ENCODE measurements around the gene FAM135A.

Gene FAM135A

GRCh38 chr6:70503813-70504465 is 90.6 kb downstream of the FAM135A start:
- no peak for DNase-seq (ENCODE audit: low spot score)
- TF ChIP-seq, protein P1, sequence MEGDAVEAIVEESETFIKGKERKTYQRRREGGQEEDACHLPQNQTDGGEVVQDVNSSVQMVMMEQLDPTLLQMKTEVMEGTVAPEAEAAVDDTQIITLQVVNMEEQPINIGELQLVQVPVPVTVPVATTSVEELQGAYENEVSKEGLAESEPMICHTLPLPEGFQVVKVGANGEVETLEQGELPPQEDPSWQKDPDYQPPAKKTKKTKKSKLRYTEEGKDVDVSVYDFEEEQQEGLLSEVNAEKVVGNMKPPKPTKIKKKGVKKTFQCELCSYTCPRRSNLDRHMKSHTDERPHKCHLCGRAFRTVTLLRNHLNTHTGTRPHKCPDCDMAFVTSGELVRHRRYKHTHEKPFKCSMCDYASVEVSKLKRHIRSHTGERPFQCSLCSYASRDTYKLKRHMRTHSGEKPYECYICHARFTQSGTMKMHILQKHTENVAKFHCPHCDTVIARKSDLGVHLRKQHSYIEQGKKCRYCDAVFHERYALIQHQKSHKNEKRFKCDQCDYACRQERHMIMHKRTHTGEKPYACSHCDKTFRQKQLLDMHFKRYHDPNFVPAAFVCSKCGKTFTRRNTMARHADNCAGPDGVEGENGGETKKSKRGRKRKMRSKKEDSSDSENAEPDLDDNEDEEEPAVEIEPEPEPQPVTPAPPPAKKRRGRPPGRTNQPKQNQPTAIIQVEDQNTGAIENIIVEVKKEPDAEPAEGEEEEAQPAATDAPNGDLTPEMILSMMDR (IDR thresholded peaks at IDR 0.05; ENCODE audit: extremely low read depth, missing control alignments), result no peak

GRCh38 chr6:70506321-70506720 is 93.0 kb downstream of the FAM135A start:
- TF ChIP-seq, protein P1 (IDR thresholded peaks at IDR 0.05; ENCODE audit: extremely low read depth, missing control alignments), result no peak
- no peak for DNase-seq (ENCODE audit: low spot score)

DNA sequence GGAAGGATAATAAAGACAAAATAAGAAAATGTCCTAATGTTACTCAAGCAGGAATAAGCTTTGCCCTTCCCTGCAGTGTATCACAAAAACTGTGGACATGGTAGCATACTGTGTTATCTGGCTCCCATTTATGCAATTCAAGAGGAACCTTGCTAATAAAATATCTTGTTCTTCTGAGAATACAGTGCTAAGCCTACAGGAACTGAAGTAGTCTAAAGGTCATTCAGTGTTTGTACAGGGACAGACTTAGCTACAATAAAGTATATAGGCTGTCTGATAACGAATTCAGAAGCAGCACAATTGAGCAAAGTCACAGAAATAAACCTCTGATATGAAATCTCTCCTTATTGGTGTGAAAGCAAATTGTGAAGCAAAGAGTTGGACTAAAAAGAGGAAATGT is 93.9 kb downstream of the FAM135A start:
- TF ChIP-seq, protein P1 (IDR thresholded peaks at IDR 0.05; ENCODE audit: extremely low read depth, missing control alignments), result no peak
- no peak for DNase-seq (ENCODE audit: low spot score)

GRCh38 chr6:70508953-70509352 is 95.6 kb downstream of the FAM135A start:
- TF ChIP-seq, protein P1 (IDR thresholded peaks at IDR 0.05; ENCODE audit: extremely low read depth, missing control alignments), result no peak

DNA sequence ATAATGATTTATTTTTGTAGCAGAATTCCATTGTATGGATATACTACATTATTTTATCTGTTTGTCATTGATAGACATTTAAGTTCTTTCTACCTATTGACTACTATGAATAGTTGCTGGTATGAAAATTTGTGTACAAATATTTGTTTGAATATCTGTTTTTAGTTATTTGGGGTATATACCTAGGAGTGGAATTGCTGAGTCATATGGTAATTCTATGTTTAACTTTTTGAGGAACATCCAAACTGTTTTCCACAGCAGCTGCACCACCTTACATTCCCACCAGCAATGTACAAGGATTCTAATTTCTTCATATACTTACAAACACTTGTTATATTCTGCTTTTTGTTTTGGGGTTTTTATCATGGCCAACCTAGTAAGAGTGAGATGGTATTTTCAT is 97.3 kb downstream of the FAM135A start:
- DNase-seq (ENCODE audit: low spot score), result no peak
- TF ChIP-seq, protein P1 (IDR thresholded peaks at IDR 0.05; ENCODE audit: extremely low read depth, missing control alignments), result no peak

More at GRCh38 chr6:70508953-70509352, 95.6 kb downstream of the FAM135A start:
- no peak for DNase-seq (ENCODE audit: low spot score)

DNA sequence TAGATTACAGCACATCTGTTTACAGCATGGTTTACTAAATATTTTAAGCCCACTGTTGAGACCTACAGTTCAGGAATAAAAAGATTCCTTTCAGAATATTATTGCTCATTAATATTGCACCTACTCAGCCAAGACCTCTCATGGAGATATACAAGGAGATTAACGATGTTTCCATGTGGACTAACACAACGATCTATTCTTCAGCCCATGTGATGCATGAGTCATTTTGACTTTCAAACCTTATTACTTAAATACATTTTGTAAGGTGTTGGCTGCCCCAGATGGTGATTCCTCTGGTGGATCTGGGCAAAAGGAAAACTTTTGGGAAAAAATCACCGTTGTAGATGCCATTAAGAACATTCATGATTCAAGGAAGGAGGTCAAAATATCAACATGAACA is 105.4 kb downstream of the FAM135A start:
- TF ChIP-seq, protein P1 (IDR thresholded peaks at IDR 0.05; ENCODE audit: extremely low read depth, missing control alignments), result no peak

DNA sequence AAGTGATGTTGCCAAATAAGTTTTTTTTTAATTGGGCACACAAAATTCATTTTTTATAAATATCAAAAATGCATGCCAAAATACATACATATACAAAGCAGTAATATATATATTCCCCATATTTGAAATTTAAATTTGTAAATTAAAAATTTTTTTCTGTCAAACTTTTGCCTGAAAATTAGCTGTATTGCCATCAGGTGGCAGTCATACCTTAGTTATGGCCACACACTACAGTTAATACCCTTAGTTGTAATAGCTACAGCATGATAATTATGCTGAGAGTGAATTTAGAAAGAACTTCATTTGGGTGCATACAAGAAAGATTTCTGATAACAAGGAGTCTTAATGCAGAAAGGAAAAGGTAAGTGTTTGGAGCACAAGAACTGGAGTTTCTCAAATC is 107.3 kb downstream of the FAM135A start:
- peak; percentile 10 for DNase-seq (ENCODE audit: low spot score)
- TF ChIP-seq, protein P1 (IDR thresholded peaks at IDR 0.05; ENCODE audit: extremely low read depth, missing control alignments), result no peak

More for the DNA sequence above, 105.4 kb downstream of the FAM135A start:
- DNase-seq (ENCODE audit: low spot score), result no peak
